ENCODE data around the gene TAF8.

Gene TAF8

DNA sequence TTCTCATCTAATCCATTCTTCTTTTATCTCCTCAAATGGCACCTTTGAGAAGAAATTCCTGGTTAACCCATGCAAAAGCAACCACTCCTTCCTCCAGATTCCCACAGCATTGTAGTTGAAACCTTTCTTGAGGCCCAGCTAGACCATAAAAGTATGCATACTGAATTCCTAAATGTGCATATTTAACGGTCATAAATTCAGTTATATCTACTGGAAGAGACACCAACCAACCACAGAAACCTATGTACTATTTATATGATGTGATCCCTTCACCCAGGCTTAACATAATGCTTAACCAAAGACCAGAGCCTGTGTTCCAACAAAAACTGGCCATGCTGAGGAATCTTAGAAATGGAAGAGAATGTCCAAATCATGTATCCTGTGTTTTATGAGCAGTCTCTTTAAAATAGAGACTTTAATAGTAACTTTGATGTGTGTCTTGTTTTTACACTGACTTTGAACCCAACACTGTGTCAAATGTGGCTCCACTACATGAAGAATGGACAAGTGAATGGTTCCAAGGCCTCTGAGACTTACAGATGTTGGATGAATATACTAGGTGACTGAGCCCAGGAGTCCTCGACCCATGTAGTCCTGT lies 11.4 kb upstream of the TAF8 start:
- H3K9me3 Mint-ChIP-seq, result no peaks in the 10 kb centered on the region
- H3K36me3 Mint-ChIP-seq (ENCODE audit: low read depth), result peaks cover 5% of the 10 kb centered on the region
- ATAC-seq, result no peak
- H3K27ac Mint-ChIP-seq, result peak overlapping the region; percentile 91
- no peaks in the 10 kb centered on the region for H3K27me3 Mint-ChIP-seq
- H3K4me3 Mint-ChIP-seq, result peak overlapping the region; percentile 73
- no peak for DNase-seq
- H3K4me1 Mint-ChIP-seq, result peaks cover 88% of the 10 kb centered on the region

DNA sequence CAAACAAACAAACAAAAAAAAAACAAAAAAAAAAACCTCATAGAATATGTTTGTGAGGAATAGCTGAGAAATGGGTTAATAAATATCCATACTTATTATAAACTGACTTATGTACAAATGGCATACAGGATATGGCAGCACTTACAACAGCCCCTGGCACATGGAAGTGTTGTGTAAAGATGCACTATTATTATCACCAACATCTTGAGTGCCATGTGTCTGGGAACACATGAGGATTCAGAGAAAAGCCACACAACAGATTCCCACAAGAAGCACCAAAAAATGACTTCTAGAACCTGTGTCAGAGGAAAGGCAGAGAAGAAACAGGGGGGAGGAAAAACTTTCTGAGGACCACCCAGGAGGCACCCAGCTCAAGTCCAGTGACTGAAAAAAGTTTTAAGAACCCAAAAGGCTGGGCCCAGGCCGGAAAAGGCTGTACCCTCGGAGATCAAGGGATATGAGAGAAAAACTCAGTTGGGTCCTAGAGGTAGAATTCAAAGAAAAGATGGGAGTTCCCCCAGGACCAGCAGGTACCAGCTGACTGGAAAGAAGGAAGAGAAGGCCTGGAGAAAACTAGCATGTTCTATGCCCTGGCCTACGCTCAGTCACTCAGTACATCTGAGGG lies 9.4 kb upstream of the TAF8 start:
- DNase-seq, result no peak
- Mint-ChIP-seq H3K27me3 (no peaks in the 10 kb centered on the region), H3K36me3 (ENCODE audit: low read depth) (no peaks in the 10 kb centered on the region), H3K27ac (peak overlapping the region; percentile 91), H3K4me1 (peaks cover 94% of the 10 kb centered on the region), H3K9me3 (no peaks in the 10 kb centered on the region), H3K4me3 (peak overlapping the region; percentile 78)
- ATAC-seq, result no peak

DNA sequence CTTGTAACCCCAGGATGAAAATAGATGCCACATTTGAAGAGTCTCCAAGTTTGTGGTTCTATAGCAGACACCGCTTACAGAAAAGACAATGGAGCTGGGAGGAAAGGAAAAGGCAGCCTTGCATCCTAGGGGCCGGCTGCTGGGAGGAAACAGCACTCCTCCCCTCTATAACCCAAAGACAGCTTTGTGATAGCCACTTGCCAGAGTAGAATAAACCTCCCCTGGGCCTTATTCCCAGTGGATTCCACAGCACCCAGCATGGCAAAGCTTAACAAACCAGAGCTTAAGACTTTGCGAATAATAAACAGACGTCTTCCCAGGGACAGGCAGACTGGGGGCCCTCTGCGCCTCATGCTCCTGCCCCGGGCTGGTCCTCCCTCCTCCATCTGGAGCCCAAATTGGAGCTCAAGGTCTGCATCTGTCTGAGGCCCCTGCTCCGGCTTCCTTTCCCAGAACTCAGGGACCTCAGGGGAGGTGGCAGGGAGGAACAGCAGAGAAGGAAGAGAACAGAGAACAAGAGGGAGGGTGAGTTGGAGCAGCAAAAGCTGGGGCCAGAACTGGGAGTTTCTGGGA lies 8.8 kb upstream of the TAF8 start:
- Mint-ChIP-seq H3K4me3 (peak overlapping the region; percentile 78), H3K27ac (peak overlapping the region; percentile 91)

DNA sequence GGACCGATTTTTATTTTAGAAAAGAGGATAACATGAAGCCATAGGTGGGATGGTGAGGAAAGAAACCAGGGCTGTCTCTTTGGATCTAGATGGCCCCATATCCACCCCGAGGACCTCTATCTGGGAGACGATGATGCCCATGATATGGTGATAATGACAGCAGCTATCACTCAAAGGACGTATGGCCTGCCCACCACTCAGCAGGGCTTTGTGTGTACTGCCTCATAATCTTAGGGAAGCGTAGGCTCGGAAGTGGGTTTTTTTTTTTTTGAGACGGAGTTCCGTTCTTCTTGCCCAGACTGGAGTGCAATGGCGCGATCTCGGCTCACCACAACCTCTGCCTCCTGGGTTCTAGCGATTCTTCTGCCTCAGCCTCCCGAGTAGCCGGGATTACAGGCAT lies 8.2 kb upstream of the TAF8 start:
- H3K27ac Mint-ChIP-seq, result peak overlapping the region; percentile 91
- H3K9me3 Mint-ChIP-seq, result no peaks in the 10 kb centered on the region
- no peaks in the 10 kb centered on the region for H3K27me3 Mint-ChIP-seq
- H3K4me3 Mint-ChIP-seq, result peak overlapping the region; percentile 78
- ATAC-seq, result no peak
- no peaks in the 10 kb centered on the region for H3K36me3 Mint-ChIP-seq (ENCODE audit: low read depth)
- DNase-seq, result no peak
- peaks cover 96% of the 10 kb centered on the region for H3K4me1 Mint-ChIP-seq

More for the DNA sequence above, 8.8 kb upstream of the TAF8 start:
- ATAC-seq (no peak), DNase-seq (no peak)
- Mint-ChIP-seq H3K27me3 (no peaks in the 10 kb centered on the region), H3K4me1 (peaks cover 96% of the 10 kb centered on the region), H3K9me3 (no peaks in the 10 kb centered on the region), H3K36me3 (ENCODE audit: low read depth) (no peaks in the 10 kb centered on the region)

DNA sequence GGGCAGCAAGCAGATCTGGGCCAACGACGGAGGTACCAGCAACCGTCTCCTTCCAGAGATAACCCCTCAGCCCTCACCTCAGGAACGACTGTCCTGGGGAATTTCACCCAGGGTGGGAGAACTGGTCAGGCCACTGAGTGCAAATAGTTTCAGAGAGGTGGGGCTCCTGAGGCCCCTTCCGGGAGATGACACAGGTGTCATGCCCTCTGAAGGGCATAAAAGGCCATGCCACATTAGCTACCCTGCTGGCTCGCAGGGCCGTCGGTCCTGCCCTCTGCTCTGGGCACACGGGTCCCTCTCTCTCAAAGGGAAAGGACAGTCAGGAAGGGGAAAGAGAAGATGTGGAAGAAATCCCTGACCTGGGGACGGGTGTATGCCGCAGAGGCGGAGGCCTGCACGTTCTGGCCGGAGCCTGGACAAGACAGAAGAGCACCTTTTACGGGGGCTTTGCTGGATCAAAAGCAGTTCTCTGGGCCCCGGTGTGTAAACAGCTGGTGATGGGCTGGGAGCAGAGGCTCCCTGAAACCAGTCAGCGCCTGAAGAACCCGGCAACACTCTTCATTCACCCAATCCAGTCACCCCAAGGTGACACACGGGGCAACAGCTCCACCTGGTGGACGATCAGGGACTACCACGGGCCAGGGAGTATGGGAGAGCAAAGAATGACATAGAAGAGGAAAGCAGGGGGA lies 6.4 kb upstream of the TAF8 start:
- H3K4me3 Mint-ChIP-seq, result peak overlapping the region; percentile 78
- peak; percentile 54 for ATAC-seq
- H3K27ac Mint-ChIP-seq, result peak overlapping the region; percentile 91
- no peaks in the 10 kb centered on the region for H3K9me3 Mint-ChIP-seq
- no peaks in the 10 kb centered on the region for H3K36me3 Mint-ChIP-seq (ENCODE audit: low read depth)
- DNase-seq, result peak; percentile 96
- H3K27me3 Mint-ChIP-seq, result no peaks in the 10 kb centered on the region
- peaks cover 90% of the 10 kb centered on the region for H3K4me1 Mint-ChIP-seq

DNA sequence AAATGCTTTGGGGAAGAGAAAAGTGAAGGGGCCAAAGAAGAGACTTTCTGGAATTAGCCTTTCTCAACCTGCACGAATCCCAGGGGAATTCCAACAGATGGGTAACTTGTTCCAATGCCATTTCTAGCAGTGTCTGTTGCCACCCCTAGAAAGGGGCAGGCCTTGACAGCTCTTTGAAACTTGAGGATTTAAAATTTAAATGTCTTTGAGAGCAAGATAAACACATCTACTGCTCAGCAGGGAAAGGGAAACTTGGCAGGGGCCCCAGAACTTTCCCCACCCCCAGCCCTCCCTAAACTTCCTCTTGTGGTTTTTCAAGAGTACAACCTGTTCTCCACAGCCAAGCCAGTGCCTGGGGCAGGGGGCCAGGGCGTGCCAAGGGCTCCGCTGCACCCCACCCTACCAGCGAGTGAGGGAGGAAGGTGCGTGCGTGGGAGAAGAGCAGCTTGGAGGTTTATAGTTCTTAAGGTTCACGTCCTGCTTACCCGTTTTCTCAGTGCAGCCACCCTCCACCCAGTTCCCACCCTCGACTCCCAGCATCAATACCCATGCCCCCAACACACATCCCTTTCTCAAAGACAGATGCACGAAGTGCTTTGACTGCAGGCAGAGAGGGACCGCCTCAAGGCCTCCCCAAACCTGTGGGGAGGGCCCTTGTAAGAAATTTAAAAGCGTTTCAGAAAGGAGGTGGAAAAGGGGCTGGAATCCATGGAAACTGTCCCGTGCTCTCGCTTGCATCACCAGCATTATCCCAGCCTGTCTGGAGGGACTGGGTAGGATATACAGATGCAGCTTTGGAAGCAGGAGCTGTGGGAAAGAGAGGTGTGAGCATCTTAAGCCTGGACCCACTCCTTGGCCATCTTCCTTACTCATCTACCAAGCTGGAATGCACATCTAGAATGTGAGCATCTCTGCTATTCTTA lies 4.5 kb upstream of the TAF8 start:
- H3K9me3 Mint-ChIP-seq, result no peaks in the 10 kb centered on the region
- ATAC-seq (peak; percentile 17), DNase-seq (peak; percentile 73)
- H3K27ac Mint-ChIP-seq, result peak overlapping the region; percentile 80
- H3K4me1 Mint-ChIP-seq, result peaks cover 90% of the 10 kb centered on the region
- H3K4me3 Mint-ChIP-seq, result peak overlapping the region; percentile 98
- H3K36me3 Mint-ChIP-seq (ENCODE audit: low read depth), result no peaks in the 10 kb centered on the region
- no peaks in the 10 kb centered on the region for H3K27me3 Mint-ChIP-seq

DNA sequence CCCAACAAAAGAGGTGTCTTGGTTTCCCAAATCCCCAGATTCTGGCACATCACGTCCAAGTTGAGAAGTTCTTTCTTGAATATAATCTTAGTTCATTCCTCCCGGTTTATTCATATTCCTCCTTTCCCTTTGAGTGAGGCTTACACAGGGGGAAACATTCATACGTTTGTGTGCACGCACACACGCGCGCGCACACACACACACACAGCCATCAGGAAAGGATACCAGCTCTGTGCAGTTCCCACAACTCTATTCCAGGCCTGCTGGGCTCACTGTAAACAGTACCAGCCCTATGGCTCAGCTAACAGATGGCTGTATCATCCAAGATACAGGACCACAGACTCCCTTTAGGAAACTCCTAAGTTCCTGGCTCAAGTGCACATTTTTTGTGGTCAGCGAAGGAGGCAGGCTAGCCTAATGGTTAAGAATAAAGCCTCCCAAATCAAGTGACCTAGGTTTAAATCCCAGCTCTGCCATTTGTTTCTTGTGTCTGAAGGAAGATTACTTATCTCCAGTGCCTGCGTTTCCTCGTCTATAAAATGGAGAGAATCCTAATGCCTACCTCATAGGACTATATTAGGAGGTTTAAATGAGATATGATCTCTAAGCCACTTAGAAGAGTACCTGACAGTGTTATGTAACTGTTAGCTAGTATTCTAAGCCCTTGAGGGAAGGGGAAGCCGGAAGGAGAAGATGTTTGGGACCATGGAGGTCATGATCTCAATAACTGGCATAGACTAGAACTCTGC lies 3.7 kb upstream of the TAF8 start:
- Mint-ChIP-seq H3K4me1 (peaks cover 90% of the 10 kb centered on the region), H3K9me3 (no peaks in the 10 kb centered on the region), H3K27ac (peak overlapping the region; percentile 80), H3K27me3 (no peaks in the 10 kb centered on the region), H3K4me3 (peak overlapping the region; percentile 98), H3K36me3 (ENCODE audit: low read depth) (no peaks in the 10 kb centered on the region)
- DNase-seq (no peak), ATAC-seq (no peak)

DNA sequence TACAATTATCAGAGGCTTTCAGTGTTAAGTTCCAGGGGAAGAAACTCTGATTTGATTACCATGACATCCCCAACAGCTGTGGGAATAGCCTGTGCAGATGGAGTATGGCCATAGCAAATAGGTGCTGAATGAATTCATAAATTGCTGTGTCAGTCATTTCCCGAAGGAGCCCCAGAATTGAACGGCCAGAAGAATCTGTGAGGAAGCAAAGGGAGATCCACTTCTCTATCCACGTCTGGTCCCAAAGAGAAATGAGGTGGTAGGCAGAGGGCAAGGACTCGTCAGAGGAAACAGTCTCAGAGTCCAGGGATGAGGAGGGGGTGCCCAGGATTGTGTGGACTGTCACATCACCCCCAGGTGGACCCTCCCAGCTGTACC lies 3.1 kb upstream of the TAF8 start:
- H3K36me3 Mint-ChIP-seq (ENCODE audit: low read depth), result no peaks in the 10 kb centered on the region
- ATAC-seq (no peak), DNase-seq (no peak)
- peaks cover 88% of the 10 kb centered on the region for H3K4me1 Mint-ChIP-seq
- H3K27ac Mint-ChIP-seq, result peak overlapping the region; percentile 80
- H3K27me3 Mint-ChIP-seq, result no peaks in the 10 kb centered on the region
- no peaks in the 10 kb centered on the region for H3K9me3 Mint-ChIP-seq
- peak overlapping the region; percentile 98 for H3K4me3 Mint-ChIP-seq

DNA sequence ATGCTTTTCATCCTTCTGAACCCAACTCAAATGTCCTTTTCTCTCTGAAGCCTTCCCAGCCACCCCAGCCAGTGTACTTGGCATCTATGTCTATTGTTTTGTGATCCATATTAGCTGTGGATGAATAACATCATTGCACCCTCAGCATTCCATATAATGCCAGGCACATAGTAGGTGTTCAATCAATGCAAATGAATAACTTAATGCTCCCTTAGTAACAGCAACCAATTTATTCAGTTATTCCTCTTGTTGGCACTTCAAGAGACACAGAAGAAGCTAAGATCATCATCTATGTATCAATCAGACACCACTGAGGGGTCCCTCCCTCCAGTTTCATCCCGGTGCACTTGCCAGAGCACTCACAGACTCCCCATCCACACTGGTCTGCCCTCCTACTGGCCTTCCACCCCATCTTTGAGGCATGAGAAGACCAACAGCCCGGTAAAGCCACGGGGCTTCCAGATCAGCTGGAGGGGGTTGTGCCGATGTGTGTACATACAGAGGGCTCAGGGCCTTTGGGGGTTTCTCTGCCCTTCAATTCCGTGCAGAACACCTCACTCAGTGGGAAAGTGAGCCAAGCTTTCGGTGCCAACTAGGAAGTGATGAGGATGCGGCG lies 2.4 kb upstream of the TAF8 start:
- H3K4me1 Mint-ChIP-seq, result peaks cover 86% of the 10 kb centered on the region
- DNase-seq (no peak), ATAC-seq (peak; percentile 0)
- peaks cover 5% of the 10 kb centered on the region for H3K36me3 Mint-ChIP-seq (ENCODE audit: low read depth)
- peak overlapping the region; percentile 98 for H3K4me3 Mint-ChIP-seq
- H3K27me3 Mint-ChIP-seq, result no peaks in the 10 kb centered on the region
- H3K9me3 Mint-ChIP-seq, result no peaks in the 10 kb centered on the region
- peak overlapping the region; percentile 67 for H3K27ac Mint-ChIP-seq

DNA sequence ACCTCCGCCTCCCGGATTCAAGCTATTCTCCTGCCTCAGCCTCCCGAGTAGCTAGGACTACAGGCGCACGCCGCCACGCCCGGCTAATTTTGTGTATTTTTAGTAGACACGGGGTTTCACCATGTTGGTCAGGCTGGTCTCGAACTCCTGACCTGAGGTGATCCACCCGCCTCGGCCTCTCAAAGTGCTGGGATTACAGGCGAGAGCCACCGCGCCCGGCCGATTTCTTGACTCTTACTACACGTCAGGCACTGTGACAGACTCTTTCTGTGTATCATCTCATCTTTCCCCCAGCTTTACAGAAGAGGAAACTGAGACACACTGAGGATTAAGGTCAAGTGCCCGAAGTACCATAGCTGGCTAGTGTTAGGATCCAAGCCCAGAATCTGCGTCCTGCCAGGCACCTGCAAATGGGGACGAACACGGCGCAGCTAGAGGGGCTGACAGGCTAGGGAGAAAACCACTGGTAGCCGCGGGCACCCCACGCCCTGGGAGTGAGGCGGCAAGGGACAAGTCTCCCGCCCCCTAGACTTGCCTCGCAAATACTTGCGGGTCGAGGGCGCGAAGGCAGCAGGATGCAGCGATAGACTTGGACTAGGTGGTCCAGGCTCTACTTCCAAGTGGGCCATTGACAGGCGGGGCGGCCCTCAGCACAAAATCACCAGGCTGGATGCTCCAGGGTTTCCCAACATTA lies 1.1 kb upstream of the TAF8 start:
- Mint-ChIP-seq H3K36me3 (ENCODE audit: low read depth) (peaks cover 8% of the 10 kb centered on the region), H3K27me3 (no peaks in the 10 kb centered on the region), H3K27ac (peak overlapping the region; percentile 97), H3K4me1 (peaks cover 78% of the 10 kb centered on the region), H3K9me3 (no peaks in the 10 kb centered on the region), H3K4me3 (peak overlapping the region; percentile 98)
- ATAC-seq (no peak), DNase-seq (no peak)

DNA sequence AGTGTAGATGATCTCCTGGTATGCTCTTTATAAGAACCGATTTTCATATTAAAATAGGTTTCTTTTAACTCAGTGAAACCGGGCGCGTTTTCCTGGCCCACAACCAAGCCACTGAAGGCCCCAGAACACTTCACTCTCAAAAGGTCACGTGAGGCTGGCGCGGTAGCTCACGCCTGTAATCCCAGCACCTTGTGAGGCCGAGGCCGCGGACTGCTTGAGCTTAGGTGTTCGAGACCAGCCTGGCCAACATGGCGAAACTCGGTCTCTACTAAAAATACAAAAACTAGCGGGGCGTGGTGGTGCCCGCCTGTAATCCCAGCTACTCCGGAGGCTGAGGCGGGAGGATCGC lies 402 bp upstream of the TAF8 start:
- peak overlapping the region; percentile 97 for H3K27ac Mint-ChIP-seq
- DNase-seq, result no peak
- no peaks in the 10 kb centered on the region for H3K27me3 Mint-ChIP-seq
- H3K4me3 Mint-ChIP-seq, result peak overlapping the region; percentile 98
- peaks cover 10% of the 10 kb centered on the region for H3K36me3 Mint-ChIP-seq (ENCODE audit: low read depth)
- ATAC-seq, result no peak
- H3K4me1 Mint-ChIP-seq, result peaks cover 73% of the 10 kb centered on the region
- no peaks in the 10 kb centered on the region for H3K9me3 Mint-ChIP-seq

DNA sequence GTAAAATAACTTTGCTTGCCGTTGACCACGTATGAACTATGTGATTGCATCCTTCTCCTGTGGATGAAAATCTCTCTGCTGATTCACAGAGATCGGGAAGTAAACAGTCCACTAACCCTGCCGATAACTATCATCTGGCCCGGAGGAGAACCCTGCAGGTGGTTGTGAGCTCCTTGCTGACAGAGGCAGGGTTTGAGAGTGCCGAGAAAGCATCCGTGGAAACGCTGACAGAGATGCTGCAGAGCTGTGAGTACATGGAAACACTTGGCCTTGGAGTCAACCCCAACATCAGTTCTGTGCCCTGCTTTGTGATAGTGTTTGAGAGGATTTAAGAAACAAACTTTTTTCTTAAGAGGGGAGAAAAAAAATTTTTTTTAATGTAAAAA lies 937 bp downstream of the TAF8 start:
- Mint-ChIP-seq H3K4me3 (peak overlapping the region; percentile 98), H3K27me3 (no peaks in the 10 kb centered on the region)

DNA sequence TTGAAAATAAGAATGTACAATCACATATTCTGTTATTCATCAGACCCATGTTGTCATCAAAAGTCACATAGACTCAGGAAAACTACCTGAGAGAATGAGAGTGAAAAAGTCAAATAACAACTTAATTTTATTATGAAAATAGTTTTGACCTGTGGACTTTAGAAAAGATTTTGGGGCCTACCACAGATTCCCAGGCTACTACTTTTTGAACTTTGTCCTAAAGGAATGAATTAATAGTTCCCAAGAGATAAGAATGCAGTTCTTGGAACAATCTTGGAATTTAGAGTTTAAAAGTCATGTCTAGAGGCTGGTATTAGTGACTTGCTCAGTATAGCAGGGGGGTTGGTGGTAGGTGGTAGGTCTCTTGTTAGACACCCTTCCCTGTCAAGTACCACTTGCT lies 3.3 kb downstream of the TAF8 start:
- Mint-ChIP-seq H3K36me3 (ENCODE audit: low read depth) (peaks cover 33% of the 10 kb centered on the region), H3K9me3 (no peaks in the 10 kb centered on the region), H3K27ac (no peak overlapping the region), H3K4me3 (no peak overlapping the region), H3K27me3 (no peaks in the 10 kb centered on the region), H3K4me1 (peaks cover 47% of the 10 kb centered on the region)
- ATAC-seq (no peak), DNase-seq (no peak)

More for the DNA sequence above, 937 bp downstream of the TAF8 start:
- Mint-ChIP-seq H3K27ac (peak overlapping the region; percentile 97), H3K4me1 (peaks cover 64% of the 10 kb centered on the region), H3K9me3 (no peaks in the 10 kb centered on the region), H3K36me3 (ENCODE audit: low read depth) (peaks cover 21% of the 10 kb centered on the region)
- ATAC-seq (no peak), DNase-seq (no peak)

Measured in activated naive CD8-positive, alpha-beta T cell treated with anti-CD3 and anti-CD28 coated beads, Interleukin-2, amount 50 U/mL, for 24 hours (primary cell).